Skeletal muscle cell (primary cell): ENCODE measurements around the gene FBLIM1.

Experiments
- DNase-seq: peaks from one replicate; pipeline ENCODE4 v3.0.0-alpha.2; 2010; ENCODE audit warnings: low read depth
- H3K4me3 ChIP-seq: 2 replicates; pipeline ENCODE4 v1.5.1; 2011; ENCODE audit warnings: low read depth, mild to moderate bottlenecking, control low read depth, low read length, moderate library complexity

The FBLIM1 gene

GRCh38 chr1:15728937-15729657, 29.5 kb upstream of the FBLIM1 start:
- no peak for DNase-seq
- no peak overlapping the region for H3K4me3 ChIP-seq

- H3K4me3 ChIP-seq = no peak overlapping the region
- DNase-seq = no peak
Measured at GRCh38 chr1:15730423-15730822, 28.2 kb upstream of the FBLIM1 start.

GRCh38 chr1:15730936-15731335, 27.7 kb upstream of the FBLIM1 start:
- no peak for DNase-seq
- H3K4me3 ChIP-seq = no peak overlapping the region

DNA sequence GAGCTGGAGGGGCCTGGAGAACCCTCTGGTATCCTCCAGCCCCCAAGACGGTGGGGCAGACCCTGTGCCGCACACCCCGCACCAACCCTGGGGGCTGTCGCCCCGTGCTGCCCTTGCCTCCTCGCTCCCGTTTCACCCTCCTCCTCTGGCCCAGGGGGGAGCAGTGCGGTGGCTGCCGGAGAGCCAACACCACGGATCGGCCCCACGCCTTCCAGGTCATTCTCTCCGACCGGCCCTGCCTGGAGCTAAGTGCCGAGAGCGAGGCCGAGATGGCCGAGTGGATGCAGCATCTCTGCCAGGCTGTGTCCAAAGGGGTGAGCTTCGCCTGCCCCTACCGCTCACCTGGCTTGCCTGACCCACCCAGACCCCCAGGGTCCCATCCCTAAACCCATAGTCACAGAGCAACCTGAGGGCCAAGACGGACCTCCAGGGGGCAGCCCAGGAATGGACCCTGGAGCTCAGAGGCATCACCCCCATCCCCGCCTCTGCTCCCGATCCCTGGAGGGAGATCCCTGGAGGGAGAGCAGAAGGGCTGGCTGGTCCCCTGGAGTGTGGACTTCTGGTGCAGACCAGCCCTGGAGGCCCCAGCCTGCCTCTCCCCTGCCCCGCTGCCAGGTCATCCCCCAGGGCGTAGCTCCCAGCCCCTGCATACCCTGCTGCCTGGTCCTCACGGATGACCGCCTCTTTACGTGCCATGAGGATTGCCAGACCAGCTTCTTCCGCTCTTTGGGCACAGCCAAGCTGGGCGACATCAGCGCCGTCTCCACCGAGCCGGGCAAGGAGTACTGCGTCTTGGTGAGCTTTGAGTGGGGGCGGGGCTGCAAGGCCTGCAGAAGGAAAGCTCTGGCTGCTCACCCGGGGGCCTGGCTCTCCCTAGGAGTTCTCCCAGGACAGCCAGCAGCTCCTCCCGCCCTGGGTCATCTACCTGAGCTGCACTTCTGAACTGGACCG, 26.6 kb upstream of the FBLIM1 start:
- no peak overlapping the region for H3K4me3 ChIP-seq
- DNase-seq = no peak

GRCh38 chr1:15732686-15733081, 25.9 kb upstream of the FBLIM1 start:
- H3K4me3 ChIP-seq = no peak overlapping the region
- no peak for DNase-seq

DNA sequence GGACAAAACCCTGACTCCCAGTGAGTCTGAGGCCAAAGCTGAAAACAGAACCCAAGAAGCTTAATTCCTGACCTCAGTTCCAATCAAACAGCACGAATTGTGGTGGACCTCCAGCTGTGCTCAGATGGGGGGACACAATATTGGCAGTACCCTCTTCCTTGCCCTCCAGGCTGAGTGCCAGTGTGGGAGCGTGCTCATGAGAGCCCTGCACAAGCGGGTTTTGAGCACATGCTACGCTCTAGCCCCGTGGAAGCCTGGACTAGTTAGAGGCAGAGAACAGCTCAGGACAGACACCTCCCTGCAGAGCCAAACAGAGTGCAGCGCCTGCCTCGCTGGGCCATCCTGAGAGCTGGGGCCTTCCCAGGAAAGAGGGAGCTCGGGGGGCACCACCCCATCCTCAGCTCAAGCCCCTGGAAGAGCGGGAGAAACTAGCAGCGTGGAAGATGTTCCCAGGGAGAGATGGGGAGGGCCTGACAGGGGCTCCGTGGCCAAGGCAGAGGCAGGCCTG, 25.3 kb upstream of the FBLIM1 start:
- no peak overlapping the region for H3K4me3 ChIP-seq
- no peak for DNase-seq

GRCh38 chr1:15733726-15734226, 24.8 kb upstream of the FBLIM1 start:
- H3K4me3 ChIP-seq = no peak overlapping the region
- DNase-seq = no peak

DNA sequence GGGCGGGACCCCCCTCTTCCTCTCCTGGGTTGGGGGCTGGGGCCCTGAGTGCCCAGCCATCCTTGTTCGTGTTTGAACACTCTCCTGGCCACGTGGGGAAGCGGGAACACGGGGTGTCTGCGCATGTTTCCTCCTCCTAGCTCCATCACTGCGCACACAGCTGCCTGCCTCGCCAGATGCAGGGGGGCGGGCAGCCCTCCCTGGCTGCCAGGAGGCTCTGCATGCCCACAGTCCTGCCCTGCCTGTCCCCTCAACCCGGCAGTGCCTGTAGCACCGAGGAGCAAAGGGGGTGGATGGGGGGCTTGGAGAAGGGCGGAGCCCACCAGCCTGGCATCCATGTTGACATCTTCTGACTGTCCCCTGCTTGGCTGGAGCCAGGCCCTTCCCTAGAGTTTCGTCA, 24.3 kb upstream of the FBLIM1 start:
- DNase-seq = no peak
- H3K4me3 ChIP-seq = no peak overlapping the region

- DNase-seq = no peak
Measured at GRCh38 chr1:15734901-15735300, 23.7 kb upstream of the FBLIM1 start.

DNA sequence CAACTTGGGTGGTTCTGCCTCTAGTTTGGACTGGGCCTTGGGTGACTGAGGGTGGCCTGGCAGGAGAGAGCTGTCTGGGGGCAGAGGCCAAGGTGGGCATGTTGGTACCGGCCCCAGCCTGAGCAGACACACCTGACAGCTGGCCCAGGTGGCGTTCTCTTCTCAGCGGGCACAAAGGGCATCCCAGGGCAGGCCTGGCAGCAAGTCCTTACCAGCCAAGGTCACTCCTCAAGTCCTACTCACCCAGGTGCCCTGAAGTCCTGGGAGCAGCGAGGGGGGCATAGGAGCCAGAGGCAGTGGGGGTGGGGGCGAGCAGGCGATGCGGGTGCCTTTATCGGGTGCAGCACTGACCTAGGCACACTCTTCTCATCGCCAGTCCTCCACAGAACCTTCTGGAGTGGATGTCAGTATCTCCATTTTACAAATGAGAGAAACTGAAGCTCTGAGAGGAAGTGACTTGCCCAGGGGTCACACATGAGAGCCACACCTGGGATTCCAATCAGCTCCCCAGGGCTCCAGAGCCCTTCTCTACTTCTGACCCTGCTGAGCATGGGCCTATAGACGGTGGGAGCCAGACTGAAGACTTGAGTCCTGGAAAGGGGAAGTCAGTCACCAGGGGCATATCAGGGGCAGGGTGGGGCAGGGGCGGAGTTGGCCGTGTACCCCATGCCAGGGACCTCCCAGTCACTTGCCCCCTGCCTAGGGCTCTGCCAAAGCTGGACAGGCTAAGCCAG, 23.1 kb upstream of the FBLIM1 start:
- no peak overlapping the region for H3K4me3 ChIP-seq
- no peak for DNase-seq

More at GRCh38 chr1:15734901-15735300, 23.7 kb upstream of the FBLIM1 start:
- no peak overlapping the region for H3K4me3 ChIP-seq

DNA sequence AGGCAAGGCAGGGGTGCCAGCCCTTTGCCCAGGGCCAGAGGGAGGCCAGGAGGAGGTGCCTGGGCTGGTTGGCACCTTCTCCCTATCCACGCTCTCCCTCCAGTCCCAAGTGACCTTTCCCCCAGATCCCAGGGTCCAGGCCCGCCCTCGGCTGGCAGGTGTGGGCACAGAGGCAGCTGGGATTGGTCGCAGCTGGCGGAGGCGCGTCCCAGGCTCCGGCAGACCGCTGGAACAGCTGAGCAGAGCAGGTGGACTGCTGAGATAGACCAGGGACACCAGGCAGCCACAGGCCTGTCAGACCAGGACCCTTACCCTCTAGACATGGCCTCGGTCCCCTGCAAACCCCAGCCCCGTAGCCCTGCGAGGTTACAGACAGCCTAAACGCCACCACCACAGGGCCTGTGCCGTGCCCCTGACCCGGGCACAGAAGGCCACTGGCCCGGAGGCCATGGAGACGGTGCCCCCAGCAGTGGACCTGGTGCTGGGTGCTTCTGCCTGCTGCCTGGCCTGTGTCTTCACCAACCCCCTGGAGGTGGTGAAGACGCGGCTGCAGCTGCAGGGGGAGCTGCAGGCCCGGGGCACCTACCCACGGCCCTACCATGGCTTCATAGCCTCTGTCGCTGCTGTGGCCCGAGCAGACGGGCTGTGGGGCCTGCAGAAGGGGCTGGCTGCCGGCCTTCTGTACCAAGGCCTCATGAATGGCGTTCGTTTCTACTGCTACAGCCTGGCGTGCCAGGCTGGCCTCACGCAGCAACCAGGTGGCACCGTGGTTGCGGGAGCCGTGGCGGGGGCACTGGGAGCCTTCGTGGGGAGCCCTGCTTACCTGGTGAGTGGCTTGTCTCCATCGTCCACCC, 22.3 kb upstream of the FBLIM1 start, which contains the start of gene SLC25A34:
TSS of gene SLC25A34 (plus strand) at position 221 of the 854 bp plus-strand sequence. CDS start at position 449, 228 bp downstream.
- H3K4me3 ChIP-seq = no peak within 1 kb of the TSS
- peak; percentile 36 for DNase-seq

GRCh38 chr1:15736892-15737261, 21.7 kb upstream of the FBLIM1 start:
- no peak overlapping the region for H3K4me3 ChIP-seq
- DNase-seq = no peak

- no peak overlapping the region for H3K4me3 ChIP-seq
- no peak for DNase-seq
Measured at GRCh38 chr1:15737324-15738319, 21.0 kb upstream of the FBLIM1 start.

- DNase-seq = no peak
- H3K4me3 ChIP-seq = no peak overlapping the region
Measured at GRCh38 chr1:15738416-15739113, 20.0 kb upstream of the FBLIM1 start.

GRCh38 chr1:15739259-15739658, 19.3 kb upstream of the FBLIM1 start:
- no peak for DNase-seq
- no peak overlapping the region for H3K4me3 ChIP-seq

GRCh38 chr1:15739745-15740144, 18.9 kb upstream of the FBLIM1 start:
- DNase-seq = no peak
- H3K4me3 ChIP-seq = no peak overlapping the region
